ENCODE data around the gene ZNF675. TPM values are rescaled to one million over a fixed set of nuclear protein-coding genes. Genes with fewer than 3 reads are reported as not detected.
"Not testable (repeated sequence)": the region's sequence is repeated elsewhere in the genome, so short reads cannot be mapped to it uniquely, and the experiment has no call there.

ZNF675 gene
- polyA plus RNA-seq, 1 experiment: 5.3 TPM

DNA sequence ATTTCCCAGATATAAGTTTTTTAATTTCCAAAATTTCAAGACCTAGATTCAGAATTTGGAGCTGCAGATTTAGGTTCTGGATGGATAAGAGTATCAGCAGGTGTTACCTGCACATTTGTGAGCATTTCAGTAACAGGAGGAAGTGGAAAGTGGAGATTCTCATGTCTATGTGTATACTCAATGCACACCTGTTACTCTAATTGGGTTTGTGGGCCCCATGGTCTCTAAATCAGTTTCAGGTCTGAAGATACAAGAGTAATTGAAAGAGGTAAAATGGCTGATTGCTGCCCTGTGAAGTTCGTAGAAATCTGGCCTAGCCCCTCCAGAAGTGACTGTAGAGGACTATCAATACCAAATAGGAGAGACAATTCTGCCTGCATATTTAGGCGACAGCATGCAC is 13.9 kb downstream of the ZNF675 start:
- CTCF ChIA-PET: no interaction called here
- TF ChIP-seq CTCF (IDR thresholded peaks at IDR 0.05; ENCODE audit: low read depth, low read length): no peak
- Histone ChIP-seq H3K4me3 (ENCODE audit: low read depth, low read length) (no peak overlapping the region), H3K27me3 (ENCODE audit: control insufficient read depth, insufficient read depth, low read length) (no peaks in the 10 kb centered on the region), H3K9me3 (ENCODE audit: control insufficient read depth, insufficient read depth, low read length) (peaks cover 36% of the 10 kb centered on the region), H3K27ac (ENCODE audit: low read depth, low read length) (no peak overlapping the region)
- POLR2A ChIA-PET: no interaction called here
- no peak for DNase-seq (ENCODE audit: low read depth, low spot score)

DNA sequence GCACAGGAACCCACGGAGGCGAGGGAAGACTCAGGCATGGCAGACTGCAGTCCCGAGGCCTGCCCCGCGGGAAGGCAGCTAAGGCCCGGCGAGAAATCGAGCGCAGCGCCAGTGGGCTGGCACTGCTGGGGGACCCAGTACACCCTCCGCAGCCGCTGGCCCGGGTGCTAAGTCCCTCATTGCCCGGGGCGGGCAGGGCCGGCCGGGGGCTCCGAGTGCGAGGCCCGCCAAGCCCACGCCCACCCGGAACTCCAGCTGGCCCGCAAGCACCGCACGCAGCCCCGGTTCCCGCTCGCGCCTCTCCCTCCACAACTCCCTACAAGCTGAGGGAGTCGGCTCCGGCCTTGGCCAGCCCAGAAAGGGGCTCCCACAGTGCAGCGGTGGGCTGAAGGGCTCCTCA is 18.4 kb downstream of the ZNF675 start:
- H3K27me3 ChIP-seq (ENCODE audit: control insufficient read depth, insufficient read depth, low read length); H3K4me3 ChIP-seq (ENCODE audit: low read depth, low read length); CTCF ChIA-PET; H3K27ac ChIP-seq (ENCODE audit: low read depth, low read length); DNase-seq (ENCODE audit: low read depth, low spot score); POLR2A ChIA-PET: not testable (repeated sequence)
- H3K9me3 ChIP-seq (ENCODE audit: control insufficient read depth, insufficient read depth, low read length): peaks cover 36% of the 10 kb centered on the region

DNA sequence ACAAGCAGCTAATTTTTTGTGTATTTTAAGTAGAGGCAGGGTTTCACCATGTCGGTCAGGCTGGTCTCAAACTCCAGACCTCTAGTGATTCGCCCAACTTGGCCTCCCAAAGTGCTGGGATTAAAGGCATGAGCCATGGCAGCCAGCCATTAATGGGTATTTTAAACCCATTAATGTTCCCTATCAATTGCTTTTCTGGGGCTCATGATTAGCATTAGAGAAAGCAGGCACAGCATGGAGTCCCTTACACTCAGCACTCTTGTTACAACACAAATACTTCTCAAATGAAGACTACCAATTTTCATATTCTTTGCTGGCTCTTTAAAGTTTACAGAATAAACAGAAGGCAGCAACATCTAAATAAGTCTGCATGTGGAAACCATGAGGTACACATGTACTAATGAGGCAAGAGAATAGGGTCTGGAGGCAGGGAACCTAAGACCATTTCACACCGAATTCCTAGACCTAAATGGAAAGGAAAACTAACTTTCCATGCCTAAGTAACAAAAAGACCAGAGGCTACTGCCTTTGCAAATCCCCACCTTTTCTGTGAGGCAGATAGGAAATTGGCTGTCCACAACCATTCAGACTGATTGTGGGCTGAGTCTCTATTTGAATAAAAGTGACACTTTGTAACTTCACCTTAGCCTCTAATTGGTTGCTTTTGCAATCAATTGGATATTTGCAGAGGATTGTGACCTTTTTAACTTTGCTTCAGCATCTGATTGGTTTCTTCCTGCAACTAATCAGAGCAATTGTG is 21.2 kb downstream of the ZNF675 start:
- H3K9me3 ChIP-seq (ENCODE audit: control insufficient read depth, insufficient read depth, low read length): peaks cover 46% of the 10 kb centered on the region
- no peak overlapping the region for H3K27ac ChIP-seq (ENCODE audit: low read depth, low read length)
- no peak overlapping the region for H3K4me3 ChIP-seq (ENCODE audit: low read depth, low read length)
- ChIA-PET POLR2A (no interaction called here), CTCF (no interaction called here)
- DNase-seq (ENCODE audit: low read depth, low spot score): no peak
- no peaks in the 10 kb centered on the region for H3K27me3 ChIP-seq (ENCODE audit: control insufficient read depth, insufficient read depth, low read length)
- TF ChIP-seq CTCF (IDR thresholded peaks at IDR 0.05; ENCODE audit: low read depth, low read length): no peak

GRCh38 chr19:23649817-23650216 is 37.2 kb downstream of the ZNF675 start:
- DNase-seq (ENCODE audit: low read depth, low spot score); H3K27me3 ChIP-seq (ENCODE audit: control insufficient read depth, insufficient read depth, low read length); CTCF ChIA-PET; H3K27ac ChIP-seq (ENCODE audit: low read depth, low read length); POLR2A ChIA-PET; H3K4me3 ChIP-seq (ENCODE audit: low read depth, low read length): not testable (repeated sequence)
- peaks cover 10% of the 10 kb centered on the region for H3K9me3 ChIP-seq (ENCODE audit: control insufficient read depth, insufficient read depth, low read length)

Other genes starting within 250 kb of the ZNF675 start
- 0.36 and 0.82 TPM in 2 replicates for gene ZNF681, start 71.7 kb upstream of the ZNF675 start, polyA plus RNA-seq (2011; rRNA removed)
- 0.84 and 0.95 TPM in 2 replicates for gene ZNF726, start 227.7 kb upstream of the ZNF675 start, polyA plus RNA-seq (2011; rRNA removed)